Right lobe of liver (tissue), 6 donors: ENCODE results near the gene VSIG2. TPM values are rescaled to one million over a fixed set of nuclear protein-coding genes. Genes with fewer than 3 reads are reported as not detected.
A peak's percentile ranks its signal among the peaks of the same experiment; 100 is the strongest.
"Not testable (repeated sequence)": the region's sequence is repeated elsewhere in the genome, so short reads cannot be mapped to it uniquely, and the experiment has no call there.

Source experiments
- ATAC-seq, 4 donors: fragments of 200-7000 bp; cut with Tn5 transposase; one replicate each; pipeline ENCODE4 v1.9.1; 2020; ENCODE audit warnings: mild to moderate bottlenecking in 4 of 4, moderate library complexity in 4 of 4
- DNase-seq, 3 donors: peaks; one replicate each; pipeline ENCODE4 v3.0.0-alpha.2; 2020
- H3K27ac ChIP-seq, 3 donors: fragments of 200-600 bp; one replicate each; pipeline ENCODE4 v1.8.0; 2022
- H3K27me3 ChIP-seq, 2 donors: fragments of 200-600 bp; one replicate each; pipeline ENCODE4 v1.8.0; 2022
- H3K36me3 ChIP-seq, 4 donors: fragments of 200-600 bp; sonication (generic) in 1 of 4; one replicate each; pipeline versions ENCODE4 v1.5.1 to v1.8.0; 2017 to 2022; ENCODE audit warnings: control low read depth in 1 of 4
- H3K4me1 ChIP-seq, 4 donors: fragments of 200-600 bp; sonication (generic) in 1 of 4; one replicate each; pipeline versions ENCODE4 v1.5.1 to v1.8.0; 2017 to 2022; ENCODE audit warnings: control low read depth in 1 of 4
- H3K4me3 ChIP-seq, 3 donors: fragments of 200-600 bp; one replicate each; pipeline ENCODE4 v1.8.0; 2022
- H3K9me3 ChIP-seq, 4 donors: fragments of 200-600 bp; sonication (generic) in 1 of 4; one replicate each; pipeline versions ENCODE4 v1.5.1 to v1.8.0; 2017 to 2022; ENCODE audit warnings: control low read depth in 1 of 4
- POLR2A ChIP-seq: fragments of 450-650 bp; IDR thresholded peaks from one replicate; pipeline ENCODE4 v1.6.1; 2017; ENCODE audit warnings: antibody characterized with exemption, mild to moderate bottlenecking
- WGBS: methylation state at CpG from one replicate; pipeline ENCODE4 v1.1.6; 2018; ENCODE audit warnings: low coverage, low lambda C conversion rate; ENCODE audit not compliant: insufficient coverage; ENCODE audit errors: missing lambda C conversion rate; 5-methylcytosine and 5-hydroxymethylcytosine counted together
- intact Hi-C, 2 donors: fragments of 100-400 bp; cut with DNase I; formaldehyde crosslinking; loops; one replicate each; pipeline versions ENCODE4 v1.11.2 to v1.14.1; 2022
- total RNA-seq, 6 experiments: library from RNA; depleted of rRNA in 2 of 6; stranded (reverse); fragments of >200 nt in 2 of 6; fragmentation: NEBNext Ultra II Directional in 3 of 6; extraction: Animal tissue kit (Norgen Biotek cat#: 25700) in 3 of 6; gene quantifications; one replicate each; pipeline versions ENCODE4 v1.1.0 to v1.2.4, GENCODE V29; 2016 to 2023
- TF ChIP-seq, protein P1 (sequence below), 4 donors: fragments of 200-600 bp in 3 of 4; fragments of 450-650 bp in 1 of 4; IDR thresholded peaks; one replicate each; pipeline versions ENCODE4 v1.5.1 to v1.8.0; 2016 to 2022; ENCODE audit warnings: antibody characterized with exemption in 4 of 4, mild to moderate bottlenecking in 2 of 4
- donor health status: DM: no; HTN: yes; CAD: no.
- donor health status: DM: no; HTN: no; CAD: no.
- donor health status: DM: no; HTN: no; CAD: no.
- donor health status: DM: no; HTN: yes; CAD: no.
- donor health status: DM: no; HTN: yes; CAD: no.

The VSIG2 gene
- total RNA-seq, 6 experiments from 2014 or later = 0.68 to 1.4 (median 0.83) TPM; not detected in 1

DNA sequence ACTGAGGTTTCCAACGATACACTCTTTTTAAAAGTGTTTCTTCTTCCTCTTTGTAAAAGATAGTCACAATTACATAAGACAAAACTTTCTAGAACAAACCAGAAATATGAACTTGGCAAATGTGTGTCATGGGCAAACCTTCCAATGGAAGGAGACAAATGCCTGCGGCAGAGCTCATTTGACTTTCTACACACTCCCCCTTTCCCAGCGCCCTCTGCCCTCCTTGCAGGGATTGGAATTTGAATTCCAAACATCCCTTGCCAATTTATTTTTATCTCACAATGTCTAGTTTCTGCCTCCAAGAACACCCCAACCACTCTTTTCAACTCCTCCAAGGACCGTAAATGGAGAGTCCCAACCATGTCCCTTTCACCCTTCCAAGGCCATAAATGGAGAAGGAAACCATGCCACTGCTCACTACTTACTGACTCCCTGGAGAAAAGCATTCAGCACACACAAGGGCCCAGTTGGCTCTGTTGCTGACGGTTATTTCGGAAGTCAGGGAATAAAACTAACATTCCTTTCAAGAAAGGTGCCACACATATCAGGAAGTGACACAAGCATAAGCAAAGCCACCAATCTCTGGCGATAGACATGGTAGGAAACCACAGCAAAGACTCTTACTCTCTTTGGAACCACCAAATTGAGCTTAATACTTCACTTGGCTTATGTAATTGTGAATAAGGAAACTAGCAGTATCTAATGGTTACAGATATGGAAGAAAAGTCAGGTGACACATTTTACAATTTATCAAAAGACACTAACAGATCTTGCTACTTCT lies 25.0 kb upstream of the VSIG2 start:
- no peak for DNase-seq
- Histone ChIP-seq H3K27ac (no peak overlapping the region), H3K27me3 (no peaks in the 10 kb centered on the region), H3K36me3 (no peaks in the 10 kb centered on the region), H3K9me3 (no peaks in the 10 kb centered on the region), H3K4me1 (no peaks in the 10 kb centered on the region), H3K4me3 (no peak overlapping the region)
- ATAC-seq = no peak
- WGBS = 76% methylated on average over 7 of the region's 7 CpGs
- intact Hi-C loops = no loop called here
- TF ChIP-seq, protein P1, sequence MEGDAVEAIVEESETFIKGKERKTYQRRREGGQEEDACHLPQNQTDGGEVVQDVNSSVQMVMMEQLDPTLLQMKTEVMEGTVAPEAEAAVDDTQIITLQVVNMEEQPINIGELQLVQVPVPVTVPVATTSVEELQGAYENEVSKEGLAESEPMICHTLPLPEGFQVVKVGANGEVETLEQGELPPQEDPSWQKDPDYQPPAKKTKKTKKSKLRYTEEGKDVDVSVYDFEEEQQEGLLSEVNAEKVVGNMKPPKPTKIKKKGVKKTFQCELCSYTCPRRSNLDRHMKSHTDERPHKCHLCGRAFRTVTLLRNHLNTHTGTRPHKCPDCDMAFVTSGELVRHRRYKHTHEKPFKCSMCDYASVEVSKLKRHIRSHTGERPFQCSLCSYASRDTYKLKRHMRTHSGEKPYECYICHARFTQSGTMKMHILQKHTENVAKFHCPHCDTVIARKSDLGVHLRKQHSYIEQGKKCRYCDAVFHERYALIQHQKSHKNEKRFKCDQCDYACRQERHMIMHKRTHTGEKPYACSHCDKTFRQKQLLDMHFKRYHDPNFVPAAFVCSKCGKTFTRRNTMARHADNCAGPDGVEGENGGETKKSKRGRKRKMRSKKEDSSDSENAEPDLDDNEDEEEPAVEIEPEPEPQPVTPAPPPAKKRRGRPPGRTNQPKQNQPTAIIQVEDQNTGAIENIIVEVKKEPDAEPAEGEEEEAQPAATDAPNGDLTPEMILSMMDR (IDR thresholded peaks at IDR 0.05) = no peak
- no peak for TF ChIP-seq POLR2A

DNA sequence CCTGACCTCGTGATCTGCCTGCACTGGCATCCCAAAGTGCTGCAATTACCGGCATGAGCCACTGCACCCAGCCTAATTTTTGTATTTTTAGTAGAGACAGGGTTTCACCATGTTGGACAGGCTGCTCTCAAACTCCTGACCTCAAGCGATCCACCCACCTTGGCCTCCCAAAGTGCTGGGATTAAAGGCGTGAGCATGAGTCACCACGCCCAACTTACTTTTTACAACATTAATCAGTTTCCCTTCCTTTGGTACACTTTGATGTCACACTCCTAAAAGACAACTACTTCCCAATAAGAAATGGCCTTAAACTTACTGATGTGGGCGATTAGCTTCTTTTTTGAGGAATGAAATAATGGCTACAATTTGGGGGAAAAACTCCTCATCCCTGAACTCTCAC lies 18.9 kb upstream of the VSIG2 start:
- intact Hi-C loops, H3K27ac ChIP-seq, H3K4me3 ChIP-seq, H3K27me3 ChIP-seq, ATAC-seq, H3K4me1 ChIP-seq, H3K9me3 ChIP-seq, DNase-seq: not testable (repeated sequence)
- 98% methylated on average over 6 of the region's 6 CpGs for WGBS
- peaks cover 0 to 14% (median 0%) of the 10 kb centered on the region in 4 donors for H3K36me3 ChIP-seq

DNA sequence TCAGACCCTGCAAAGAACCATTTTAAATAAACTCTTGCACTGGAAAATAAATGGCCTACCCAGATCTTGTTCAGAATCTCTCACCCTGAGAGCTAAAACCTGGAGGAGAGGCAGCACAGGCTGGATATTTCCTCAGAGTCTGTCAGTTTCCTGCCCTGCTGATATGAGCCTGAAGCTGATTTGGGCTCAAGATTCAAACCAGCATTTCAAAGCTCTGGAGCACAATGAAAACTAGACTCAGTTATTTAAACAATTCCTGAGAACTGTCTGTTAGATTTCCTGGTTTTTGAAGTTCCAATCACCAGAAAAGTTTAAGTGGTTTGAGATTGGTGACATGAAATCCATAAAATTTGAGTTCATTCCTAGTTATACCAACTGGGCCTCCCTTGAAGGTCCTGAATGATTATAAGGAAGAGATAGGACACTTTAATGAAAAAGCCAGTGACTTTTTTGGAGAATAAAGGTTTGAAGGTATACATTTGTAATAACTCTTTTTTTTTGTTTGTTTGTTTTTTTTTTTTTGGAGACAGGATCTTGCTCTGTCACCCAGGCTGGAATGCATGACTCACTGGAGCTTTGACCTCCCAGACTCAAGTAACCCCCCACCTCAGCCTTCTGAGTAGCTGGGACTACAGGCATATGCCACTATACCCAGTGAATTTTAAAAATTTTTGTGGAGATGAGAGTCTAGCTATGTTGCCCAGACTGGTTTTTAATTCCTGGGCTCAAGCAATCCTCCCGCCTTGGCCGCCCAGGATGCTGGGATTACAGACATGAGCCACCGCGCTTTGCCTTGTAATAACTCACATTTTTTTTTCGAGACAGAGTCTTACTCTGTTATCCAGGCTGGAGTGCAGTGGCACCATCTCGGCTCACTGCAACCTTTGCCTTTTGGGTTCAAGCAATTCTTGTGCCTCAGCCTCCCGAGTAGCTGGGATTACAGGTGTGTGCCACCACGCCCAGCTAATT lies 18.0 kb upstream of the VSIG2 start:
- H3K36me3 ChIP-seq = peaks cover 0 to 14% (median 0%) of the 10 kb centered on the region in 4 donors
- DNase-seq (no peak), ATAC-seq (peak in 2 of 4 donors; percentile 54 to 87)
- H3K27ac ChIP-seq = no peak overlapping the region
- TF ChIP-seq POLR2A = no peak
- TF ChIP-seq, protein P1 (IDR thresholded peaks at IDR 0.05) = no peak
- no peaks in the 10 kb centered on the region for H3K27me3 ChIP-seq
- H3K4me3 ChIP-seq = no peak overlapping the region
- intact Hi-C loops = no loop called here
- WGBS = 96% methylated on average over 8 of the region's 8 CpGs
- H3K4me1 ChIP-seq = no peaks in the 10 kb centered on the region
- H3K9me3 ChIP-seq = no peaks in the 10 kb centered on the region

DNA sequence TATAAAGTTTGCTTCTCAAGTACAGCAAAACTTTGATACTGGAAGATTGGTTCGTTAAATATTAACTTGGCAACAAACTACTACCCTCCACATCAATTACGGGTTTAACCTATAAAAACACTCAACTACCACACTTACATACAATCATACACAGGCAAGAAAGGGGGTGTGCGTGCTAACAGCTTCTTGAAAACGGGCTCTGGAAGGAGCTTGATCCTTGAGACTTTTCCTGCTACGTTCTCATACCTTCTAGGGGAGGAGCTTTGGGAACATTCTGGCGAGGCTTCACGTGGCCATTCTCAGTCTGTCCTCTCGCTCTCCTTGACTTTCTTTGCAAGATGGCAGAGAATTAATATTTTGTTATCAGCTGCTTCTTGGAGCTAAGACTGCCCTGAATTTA lies 16.9 kb upstream of the VSIG2 start:
- Histone ChIP-seq H3K4me1 (no peaks in the 10 kb centered on the region), H3K4me3 (no peak overlapping the region), H3K9me3 (no peaks in the 10 kb centered on the region), H3K27me3 (no peaks in the 10 kb centered on the region), H3K27ac (no peak overlapping the region), H3K36me3 (peaks cover 0 to 14% (median 0%) of the 10 kb centered on the region in 4 donors)
- no peak for TF ChIP-seq POLR2A
- ATAC-seq (no peak), DNase-seq (no peak)
- intact Hi-C loops = no loop called here
- WGBS = 89% methylated on average over 8 of the region's 8 CpGs

DNA sequence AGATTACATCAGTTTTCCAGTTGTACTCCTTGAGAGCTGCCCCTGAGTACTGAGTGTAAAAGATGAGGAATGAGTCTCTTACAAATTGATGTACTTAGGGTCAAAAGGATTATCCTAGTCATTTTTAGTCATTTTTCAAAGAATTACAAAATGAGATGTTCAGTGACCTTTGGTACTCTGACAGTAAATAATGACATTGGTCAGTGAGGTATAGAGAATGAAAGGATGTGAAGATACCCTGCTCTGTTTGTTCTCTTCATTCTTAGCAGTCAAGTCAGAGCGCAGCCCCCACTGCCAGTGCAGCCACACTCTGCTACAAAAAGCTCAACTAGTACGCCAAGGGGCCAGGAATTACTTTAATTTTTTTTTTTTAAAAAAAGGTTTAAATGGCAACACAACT lies 14.1 kb upstream of the VSIG2 start:
- DNase-seq (no peak), ATAC-seq (no peak)
- H3K4me3 ChIP-seq = no peak overlapping the region
- intact Hi-C loops = no loop called here
- peaks cover 0 to 12% (median 3%) of the 10 kb centered on the region in 4 donors for H3K4me1 ChIP-seq
- peaks cover 0 to 14% (median 0%) of the 10 kb centered on the region in 4 donors for H3K36me3 ChIP-seq
- no peak overlapping the region for H3K27ac ChIP-seq
- TF ChIP-seq POLR2A = no peak
- TF ChIP-seq, protein P1 (IDR thresholded peaks at IDR 0.05) = no peak
- H3K9me3 ChIP-seq = no peaks in the 10 kb centered on the region
- peaks cover 0 to 6% of the 10 kb centered on the region in 2 donors for H3K27me3 ChIP-seq
- 73% methylated on average over 2 of the region's 2 CpGs for WGBS
